Ascending aorta (tissue), 2 donors: Measurements from ENCODE around the gene ASB7. TPM values are rescaled to one million over a fixed set of nuclear protein-coding genes. Genes with fewer than 3 reads are reported as not detected.

ENCODE experiments used
- DNase-seq, 2 donors: peaks; one replicate each; pipeline ENCODE4 v3.0.0-alpha.2; 2019; ENCODE audit warnings: low spot score in 2 of 2
- H3K27ac ChIP-seq, 2 donors: fragments of 200-600 bp; sonication (generic); one replicate each; pipeline ENCODE4 v1.5.1; 2016 to 2017; ENCODE audit warnings: mild to moderate bottlenecking in 1 of 2
- H3K27me3 ChIP-seq: fragments of 200-600 bp; sonication (generic); one replicate; pipeline ENCODE4 v1.5.1; 2017
- H3K36me3 ChIP-seq, 2 donors: fragments of 200-600 bp; sonication (generic); one replicate each; pipeline ENCODE4 v1.5.1; 2016
- H3K4me1 ChIP-seq, 2 donors: fragments of 200-600 bp; sonication (generic); one replicate each; pipeline ENCODE4 v1.5.1; 2016 to 2017; ENCODE audit warnings: mild to moderate bottlenecking in 1 of 2
- H3K4me3 ChIP-seq, 2 donors: fragments of 200-600 bp; sonication (generic); one replicate each; pipeline ENCODE4 v1.5.1; 2016 to 2017; ENCODE audit warnings: mild to moderate bottlenecking in 1 of 2
- H3K9me3 ChIP-seq, 2 donors: fragments of 200-600 bp; sonication (generic); one replicate each; pipeline ENCODE4 v1.5.1; 2016
- CTCF ChIP-seq, 3 experiments: fragments of 200-600 bp in 2 of 3; fragments of 450-650 bp in 1 of 3; sonication (generic) in 2 of 3; IDR thresholded peaks; one replicate each; pipeline ENCODE4 v1.5.1; 2016 to 2019; ENCODE audit warnings: antibody characterized with exemption in 3 of 3, mild to moderate bottlenecking in 1 of 3, moderate library complexity in 1 of 3
- intact Hi-C: fragments of 100-400 bp; cut with DNase I; formaldehyde crosslinking; loops from one replicate; pipeline ENCODE4 v1.15.1; 2023
- total RNA-seq: library from RNA; depleted of rRNA; stranded (reverse); fragments of >200 nt; gene quantifications from one replicate; pipeline ENCODE4 v1.1.0, GENCODE V29; 2016

ASB7 gene
- total RNA-seq, 1 donor from 2014 or later: 9.3 TPM

- no peak overlapping the region for H3K4me3 ChIP-seq
- peaks cover 25 to 36% of the 10 kb centered on the region in 2 donors for H3K36me3 ChIP-seq
- no peaks in the 10 kb centered on the region for H3K9me3 ChIP-seq
- no peak overlapping the region for H3K27ac ChIP-seq
- DNase-seq: no peak
- intact Hi-C loops: no loop called here
- no peak for TF ChIP-seq CTCF (IDR thresholded peaks at IDR 0.05)
- H3K4me1 ChIP-seq: no peaks in the 10 kb centered on the region
- no peaks in the 10 kb centered on the region for H3K27me3 ChIP-seq
Observed at GRCh38 chr15:100613208-100613607, 10.8 kb downstream of the ASB7 start.

DNA sequence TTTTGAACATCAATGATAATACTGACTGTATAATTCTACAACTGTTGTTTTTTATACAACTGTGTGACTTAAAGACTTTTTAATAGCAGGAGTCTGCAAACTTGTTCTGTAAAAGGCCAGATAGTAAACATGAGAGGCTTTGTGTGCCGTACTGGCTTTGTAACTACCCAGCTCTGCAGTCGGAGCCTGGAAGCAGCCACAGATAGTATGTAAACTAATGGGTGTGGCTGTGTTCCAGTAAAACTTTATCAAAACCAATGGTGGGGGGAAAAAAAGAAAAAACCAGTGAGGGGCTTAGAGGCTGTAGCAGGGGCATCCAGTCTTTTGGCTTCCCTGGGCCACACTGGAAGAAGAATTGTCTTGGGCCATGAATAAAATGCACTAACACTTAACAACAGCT, 11.9 kb downstream of the ASB7 start:
- Histone ChIP-seq H3K27ac (no peak overlapping the region), H3K36me3 (peaks cover 25 to 33% of the 10 kb centered on the region in 2 donors), H3K4me1 (no peaks in the 10 kb centered on the region), H3K4me3 (no peak overlapping the region), H3K9me3 (no peaks in the 10 kb centered on the region), H3K27me3 (no peaks in the 10 kb centered on the region)
- TF ChIP-seq CTCF (IDR thresholded peaks at IDR 0.05): no peak
- intact Hi-C loops: no loop called here
- no peak for DNase-seq

- no peaks in the 10 kb centered on the region for H3K27me3 ChIP-seq
- no peaks in the 10 kb centered on the region for H3K4me1 ChIP-seq
- DNase-seq: no peak
- H3K9me3 ChIP-seq: no peaks in the 10 kb centered on the region
- H3K4me3 ChIP-seq: no peak overlapping the region
- H3K27ac ChIP-seq: no peak overlapping the region
- no peak for TF ChIP-seq CTCF (IDR thresholded peaks at IDR 0.05)
- peaks cover 20 to 31% of the 10 kb centered on the region in 2 donors for H3K36me3 ChIP-seq
- intact Hi-C loops: no loop called here
Observed at GRCh38 chr15:100614918-100615317, 12.5 kb downstream of the ASB7 start.

GRCh38 chr15:100615801-100616200, 13.4 kb downstream of the ASB7 start:
- Histone ChIP-seq H3K4me1 (no peaks in the 10 kb centered on the region), H3K36me3 (peaks cover 24 to 33% of the 10 kb centered on the region in 2 donors), H3K27ac (no peak overlapping the region), H3K27me3 (no peaks in the 10 kb centered on the region), H3K4me3 (no peak overlapping the region), H3K9me3 (no peaks in the 10 kb centered on the region)
- intact Hi-C loops: no loop called here
- TF ChIP-seq CTCF (IDR thresholded peaks at IDR 0.05): no peak
- no peak for DNase-seq

DNA sequence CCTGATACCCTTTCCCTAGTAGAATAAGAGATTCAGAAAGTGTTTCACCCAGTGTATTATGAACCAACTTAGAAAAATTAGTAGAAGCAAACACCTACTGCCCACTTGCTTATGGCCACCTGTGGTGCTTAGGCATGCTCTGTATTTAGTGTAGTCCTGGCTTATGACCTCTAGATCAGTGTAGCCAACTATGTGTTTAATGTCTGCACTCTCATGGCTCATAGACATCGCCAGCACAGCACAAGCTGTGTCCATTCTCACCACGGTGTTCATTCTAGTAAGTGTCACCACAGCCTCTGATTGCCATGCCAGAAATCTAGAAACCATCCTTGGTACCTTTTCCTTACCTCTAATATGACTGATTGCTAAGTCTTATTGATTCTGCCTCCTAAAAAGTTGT, 14.3 kb downstream of the ASB7 start:
- DNase-seq: no peak
- Histone ChIP-seq H3K4me3 (no peak overlapping the region), H3K36me3 (peaks cover 24 to 33% of the 10 kb centered on the region in 2 donors), H3K27ac (no peak overlapping the region), H3K9me3 (no peaks in the 10 kb centered on the region), H3K4me1 (no peaks in the 10 kb centered on the region), H3K27me3 (no peaks in the 10 kb centered on the region)
- no peak for TF ChIP-seq CTCF (IDR thresholded peaks at IDR 0.05)
- intact Hi-C loops: no loop called here

DNA sequence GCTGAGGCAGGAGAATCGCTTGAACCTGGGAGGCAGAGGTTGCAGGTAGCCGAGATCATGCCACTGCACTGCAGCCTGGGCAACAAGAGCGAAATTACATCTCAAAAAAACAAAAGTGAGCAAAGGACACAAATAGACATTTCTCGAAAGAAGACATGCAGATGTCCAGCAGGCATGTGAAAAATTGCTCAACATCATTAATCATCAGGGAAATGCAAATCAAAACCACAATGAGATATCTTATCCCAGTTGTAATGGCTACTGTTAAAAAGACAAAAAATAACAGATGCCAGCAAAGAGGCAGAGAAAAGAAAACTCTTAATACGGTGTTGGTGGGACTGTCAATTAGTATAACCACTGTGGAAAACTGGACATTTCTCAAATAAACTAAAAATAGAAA, 20.9 kb downstream of the ASB7 start:
- Histone ChIP-seq H3K27ac (no peak overlapping the region), H3K36me3 (peaks cover 5 to 8% of the 10 kb centered on the region in 2 donors), H3K4me3 (no peak overlapping the region), H3K4me1 (no peaks in the 10 kb centered on the region), H3K27me3 (no peaks in the 10 kb centered on the region), H3K9me3 (no peaks in the 10 kb centered on the region)
- intact Hi-C loops: no loop called here
- no peak for TF ChIP-seq CTCF (IDR thresholded peaks at IDR 0.05)
- DNase-seq: no peak
